Endodermal cell (in vitro differentiated cells): ENCODE data around the gene UGT1A4. TPM values are rescaled to one million over a fixed set of nuclear protein-coding genes. Genes with fewer than 3 reads are reported as not detected.

Experiments used
- DNase-seq: peaks from one replicate; pipeline ENCODE4 v3.0.0-alpha.2; 2017
- H3K27ac ChIP-seq: 2 replicates; pipeline ENCODE4 v1.5.1; 2013; ENCODE audit warnings: mild to moderate bottlenecking, low read depth, low read length, moderate library complexity
- H3K27me3 ChIP-seq: 2 replicates; pipeline ENCODE4 v1.6.1; 2013; ENCODE audit warnings: mild to moderate bottlenecking, low read length, moderate library complexity; ENCODE audit not compliant: insufficient read depth, control insufficient read depth, poor library complexity, severe bottlenecking
- H3K36me3 ChIP-seq: 2 replicates; pipeline ENCODE4 v1.7.0; 2013; ENCODE audit warnings: mild to moderate bottlenecking, low read length, moderate library complexity; ENCODE audit not compliant: control insufficient read depth, insufficient read depth
- H3K4me1 ChIP-seq: one replicate; pipeline ENCODE4 v1.7.0; 2013; ENCODE audit warnings: low read length; ENCODE audit not compliant: control insufficient read depth, insufficient read depth
- H3K4me3 ChIP-seq: 2 replicates; pipeline ENCODE4 v1.5.1; 2013; ENCODE audit warnings: mild to moderate bottlenecking, low read length, moderate library complexity
- H3K9ac ChIP-seq: 2 replicates; pipeline ENCODE4 v1.6.1; 2013; ENCODE audit warnings: mild to moderate bottlenecking, low read length, moderate library complexity; ENCODE audit not compliant: poor library complexity, severe bottlenecking; ENCODE audit errors: extremely low read depth
- H3K9me3 ChIP-seq: 2 replicates; pipeline ENCODE4 v1.6.1; 2013; ENCODE audit warnings: mild to moderate bottlenecking, low read length, moderate library complexity; ENCODE audit not compliant: control insufficient read depth
- H3K27ac Mint-ChIP-seq: 2 replicates; pipeline ENCODE4 v1.8.0; 2020; ENCODE audit warnings: mixed read lengths
- H3K27me3 Mint-ChIP-seq: 2 replicates; pipeline ENCODE4 v1.8.0; 2021; ENCODE audit warnings: mild to moderate bottlenecking, mixed read lengths; ENCODE audit not compliant: insufficient read depth
- H3K36me3 Mint-ChIP-seq: 2 replicates; pipeline ENCODE4 v1.8.0; 2020; ENCODE audit warnings: low read depth, mixed read lengths
- H3K4me1 Mint-ChIP-seq: 2 replicates; pipeline ENCODE4 v1.8.0; 2020; ENCODE audit warnings: mixed read lengths
- H3K4me3 Mint-ChIP-seq: 2 replicates; pipeline ENCODE4 v1.8.0; 2020; ENCODE audit warnings: mild to moderate bottlenecking, moderate library complexity, mixed read lengths
- H3K9me3 Mint-ChIP-seq: 2 replicates; pipeline ENCODE4 v1.8.0; 2020; ENCODE audit warnings: mild to moderate bottlenecking, mixed read lengths
- CTCF ChIP-seq: fragments of 200-600 bp; sonication (generic); conservative IDR thresholded peaks from 2 replicates; pipeline ENCODE4 v1.5.0; 2021; ENCODE audit warnings: antibody characterized with exemption, mild to moderate bottlenecking
- WGBS, 2 experiments: methylation state at CpG; one replicate each; pipeline versions ENCODE4 v1.1.5 to v1.1.7; 2013; ENCODE audit warnings: missing lambda C conversion rate in 2 of 2, mixed read lengths in 1 of 2; ENCODE audit not compliant: insufficient coverage in 1 of 2, insufficient read length in 1 of 2; 5-methylcytosine and 5-hydroxymethylcytosine counted together
- total RNA-seq, 2 donors: library from RNA; stranded (reverse); fragmentation: NEBNext Ultra II Directional in 1 of 2; extraction: Animal tissue kit (Norgen Biotek cat#: 25700) in 1 of 2; gene quantifications; 2 replicates in 1 of 2; 3 replicates in 1 of 2; pipeline ENCODE4 v1.2.1, GENCODE V29; 2021

UGT1A4 gene
- total RNA-seq, 2 donors from 2014 or later: not detected

GRCh38 chr2:233708942-233709341, 9.6 kb upstream of the UGT1A4 start:
- no peak overlapping the region for H3K4me3 Mint-ChIP-seq
- H3K27ac Mint-ChIP-seq: no peak overlapping the region
- H3K4me3 ChIP-seq: no peak overlapping the region
- no peak overlapping the region for H3K9ac ChIP-seq
- H3K36me3 ChIP-seq: no peaks in the 10 kb centered on the region
- H3K36me3 Mint-ChIP-seq: no peaks in the 10 kb centered on the region
- H3K27me3 ChIP-seq: no peaks in the 10 kb centered on the region
- DNase-seq: no peak
- 89 to 100% methylated on average over 1 to 4 of the region's 5 CpGs for WGBS, 2 experiments
- no peak for TF ChIP-seq CTCF
- no peak overlapping the region for H3K27ac ChIP-seq
- no peaks in the 10 kb centered on the region for H3K9me3 Mint-ChIP-seq
- H3K4me1 Mint-ChIP-seq: peaks cover 5% of the 10 kb centered on the region
- H3K9me3 ChIP-seq: no peaks in the 10 kb centered on the region
- no peaks in the 10 kb centered on the region for H3K27me3 Mint-ChIP-seq
- no peaks in the 10 kb centered on the region for H3K4me1 ChIP-seq

- Histone ChIP-seq H3K4me3 (no peak overlapping the region), H3K36me3 (no peaks in the 10 kb centered on the region), H3K9me3 (no peaks in the 10 kb centered on the region), H3K27ac (no peak overlapping the region), H3K4me1 (no peaks in the 10 kb centered on the region), H3K9ac (no peak overlapping the region), H3K27me3 (no peaks in the 10 kb centered on the region)
- Mint-ChIP-seq H3K4me3 (no peak overlapping the region), H3K27me3 (peaks cover 7% of the 10 kb centered on the region), H3K36me3 (no peaks in the 10 kb centered on the region), H3K27ac (no peak overlapping the region), H3K9me3 (no peaks in the 10 kb centered on the region), H3K4me1 (peaks cover 5% of the 10 kb centered on the region)
- 48 to 58% methylated on average over 10 to 11 of the region's 11 CpGs for WGBS, 2 experiments
- peak; percentile 93 for DNase-seq
- TF ChIP-seq CTCF: peak; percentile 96
Measured at GRCh38 chr2:233711312-233712008, 7.1 kb upstream of the UGT1A4 start.

DNA sequence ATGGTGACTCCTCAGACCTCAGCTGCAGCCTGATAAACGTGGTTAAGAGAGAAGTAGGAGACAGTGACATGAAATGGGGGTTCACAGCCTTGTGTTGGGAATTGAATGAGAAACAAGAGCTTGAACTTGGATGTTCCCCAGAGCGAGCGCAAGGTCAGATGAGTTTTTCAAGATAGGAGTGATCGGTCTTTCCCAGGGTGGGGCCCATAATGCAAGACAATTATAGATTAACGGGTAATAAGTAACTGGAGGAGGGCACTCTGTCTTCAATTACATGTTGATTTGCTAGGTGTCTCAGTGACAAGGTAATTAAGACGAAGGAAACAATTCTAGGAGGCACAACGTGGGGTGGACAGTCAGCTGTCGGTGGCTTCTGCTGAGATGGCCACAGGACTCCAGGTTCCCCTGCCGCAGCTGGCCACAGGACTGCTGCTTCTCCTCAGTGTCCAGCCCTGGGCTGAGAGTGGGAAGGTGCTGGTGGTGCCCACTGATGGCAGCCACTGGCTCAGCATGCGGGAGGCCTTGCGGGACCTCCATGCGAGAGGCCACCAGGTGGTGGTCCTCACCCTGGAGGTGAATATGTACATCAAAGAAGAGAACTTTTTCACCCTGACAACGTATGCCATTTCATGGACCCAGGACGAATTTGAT, 5.8 kb upstream of the UGT1A4 start, which contains the start of gene UGT1A5:
Gene UGT1A5, plus strand, starts transcription at position 297 of the 651 bp plus-strand sequence. Its CDS starts 85 bp downstream, at position 382.
- no peak for TF ChIP-seq CTCF
- Histone ChIP-seq H3K36me3 (no peaks in the 10 kb centered on the region), H3K4me3 (no peak within 1 kb of the TSS), H3K9ac (no peak within 1 kb of the TSS), H3K27ac (no peak within 1 kb of the TSS), H3K4me1 (no peaks in the 10 kb centered on the region), H3K9me3 (no peaks in the 10 kb centered on the region), H3K27me3 (no peaks in the 10 kb centered on the region)
- Mint-ChIP-seq H3K4me3 (no peak within 1 kb of the TSS), H3K27me3 (peaks cover 13% of the 10 kb centered on the region), H3K27ac (no peak within 1 kb of the TSS), H3K9me3 (no peaks in the 10 kb centered on the region), H3K4me1 (peaks cover 5% of the 10 kb centered on the region), H3K36me3 (no peaks in the 10 kb centered on the region)
- no peak for DNase-seq
- 92% methylated on average over 11 to 14 of the region's 14 CpGs for WGBS, 2 experiments
